ENCODE data around the gene MRAS.

The MRAS gene

GRCh38 chr3:138344754-138345153, 3.6 kb upstream of the MRAS start:
- DNase-seq: no peak

GRCh38 chr3:138348754-138349739, 668 bp downstream of the MRAS start:
- no peak for DNase-seq

GRCh38 chr3:138349926-138350665, 1.7 kb downstream of the MRAS start:
- DNase-seq: no peak

GRCh38 chr3:138351151-138351550, 2.8 kb downstream of the MRAS start:
- DNase-seq: no peak

GRCh38 chr3:138351916-138352550, 3.7 kb downstream of the MRAS start:
- no peak for DNase-seq

GRCh38 chr3:138354376-138354775, 6.0 kb downstream of the MRAS start:
- no peak for DNase-seq

GRCh38 chr3:138355071-138355470, 6.7 kb downstream of the MRAS start:
- DNase-seq: no peak

- DNase-seq: no peak
These were observed 8.5 kb downstream of the MRAS start for GRCh38 chr3:138356730-138357405.

- DNase-seq: no peak
These were observed 11.0 kb downstream of the MRAS start for GRCh38 chr3:138359148-138359918.

GRCh38 chr3:138359919-138360868, 11.8 kb downstream of the MRAS start:
- no peak for DNase-seq

- DNase-seq: no peak
These were observed 12.6 kb downstream of the MRAS start for GRCh38 chr3:138360869-138361525.

- DNase-seq: no peak
These were observed 13.2 kb downstream of the MRAS start for GRCh38 chr3:138361561-138361971.

- DNase-seq: no peak
These were observed 14.2 kb downstream of the MRAS start for GRCh38 chr3:138362538-138362937.

- no peak for DNase-seq
These were observed 14.9 kb downstream of the MRAS start for GRCh38 chr3:138363322-138363721.

- DNase-seq: no peak
These were observed 16.2 kb downstream of the MRAS start for GRCh38 chr3:138364356-138365252.

- DNase-seq: no peak
These were observed 16.8 kb downstream of the MRAS start for GRCh38 chr3:138365253-138365555.

- DNase-seq: no peak
These were observed 17.8 kb downstream of the MRAS start for GRCh38 chr3:138366006-138366759.

- DNase-seq: no peak
These were observed 19.0 kb downstream of the MRAS start for GRCh38 chr3:138367326-138367850.
